ELR (cell line): ENCODE data around the gene MCCC1.
A peak's percentile ranks its signal among the peaks of the same experiment; 100 is the strongest.
"Not testable (repeated sequence)": the region's sequence is repeated elsewhere in the genome, so short reads cannot be mapped to it uniquely, and the experiment has no call there.

Source experiments
- DNase-seq: peaks from one replicate; pipeline ENCODE4 v3.0.0-alpha.2; 2015; ENCODE audit warnings: low read depth

The MCCC1 gene

DNA sequence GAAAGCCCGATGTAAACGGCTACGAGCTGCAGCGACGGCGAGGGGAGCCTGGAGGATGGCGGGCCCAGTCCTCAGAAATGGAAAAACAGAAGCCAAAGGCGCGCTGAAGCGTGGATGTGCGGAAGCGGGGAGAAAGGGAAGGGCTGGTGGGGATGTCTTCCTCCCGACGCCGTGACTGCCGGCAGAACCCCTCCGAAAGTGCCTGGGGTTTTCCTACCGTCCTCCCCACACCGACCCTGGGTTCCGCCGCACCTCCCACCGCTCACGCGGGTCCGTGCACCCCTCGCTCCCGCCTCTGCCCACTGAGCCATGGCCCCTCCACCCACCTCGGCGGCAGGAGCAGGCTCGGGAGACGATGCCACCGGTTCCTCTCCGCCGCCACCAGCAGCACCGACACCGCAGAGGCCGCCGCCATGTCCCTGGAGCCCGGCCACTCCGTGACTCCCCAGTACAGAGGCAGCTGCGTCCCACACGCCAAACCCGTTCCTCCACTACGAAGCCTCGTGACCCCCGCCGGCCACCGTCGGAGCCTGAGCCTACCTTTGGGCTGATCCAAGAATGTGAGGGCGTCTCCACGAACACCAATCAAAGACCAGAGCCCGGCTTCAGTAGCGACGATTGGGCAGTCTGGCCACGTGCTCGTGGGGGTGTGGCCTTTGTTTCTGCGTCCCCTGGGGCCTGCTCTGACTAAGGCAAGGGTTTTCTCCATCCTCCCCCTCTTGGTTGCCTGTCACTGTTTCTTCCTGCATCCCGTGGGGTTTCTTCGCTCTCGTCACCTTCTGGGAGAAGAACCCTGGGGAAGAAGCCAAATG, at the start of gene MCCC1:
Gene MCCC1 (minus strand): TSS at position 471 of the 812 bp plus-strand sequence. CDS start 56 bp downstream, at position 415.
- peak; percentile 100 for DNase-seq

DNA sequence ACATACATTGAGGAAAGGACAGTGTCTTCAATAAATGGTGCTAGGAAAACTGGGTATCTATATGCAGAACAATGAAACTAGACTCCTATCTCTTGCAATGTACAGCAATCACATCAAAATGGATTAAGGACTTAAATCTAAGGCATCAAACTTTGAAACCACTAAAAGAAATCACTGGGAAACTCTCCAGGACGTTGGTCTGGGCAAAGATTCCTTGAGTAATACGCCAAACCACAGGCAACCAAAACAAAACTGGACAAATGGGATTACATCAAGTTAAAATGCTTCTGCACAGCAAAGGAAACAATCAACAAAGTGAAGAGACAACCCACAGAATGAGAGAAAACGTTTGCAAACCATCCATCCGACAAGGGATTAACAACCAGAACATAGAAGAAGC, 48.8 kb upstream of the MCCC1 start:
- DNase-seq, result peak; percentile 66

DNA sequence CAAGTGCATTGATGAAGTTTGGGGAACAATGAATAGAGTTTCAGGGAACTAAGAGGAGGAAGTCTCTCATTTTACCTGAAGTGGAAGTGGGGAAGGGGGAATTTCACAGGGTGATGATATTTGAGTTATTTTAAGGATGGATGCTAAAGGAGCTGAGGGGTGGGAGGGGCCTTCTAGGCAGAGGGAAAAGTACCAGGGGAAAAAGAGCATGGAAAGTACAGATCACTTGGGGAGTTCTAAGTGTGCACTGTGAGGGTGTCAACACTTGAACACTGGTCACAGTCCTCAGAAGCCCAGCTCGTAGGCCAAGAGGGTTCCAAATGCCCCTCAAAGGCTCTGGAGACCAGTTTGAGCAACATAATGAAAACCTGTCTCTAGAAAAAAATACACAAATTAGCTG, 45.1 kb upstream of the MCCC1 start:
- DNase-seq, result no peak

- DNase-seq, result no peak
These were observed 42.9 kb upstream of the MCCC1 start for GRCh38 chr3:183142199-183142598.

- no peak for DNase-seq
These were observed 35.5 kb upstream of the MCCC1 start for GRCh38 chr3:183134844-183135243.

GRCh38 chr3:183132409-183132808, 33.1 kb upstream of the MCCC1 start:
- DNase-seq, result no peak

GRCh38 chr3:183131735-183132134, 32.4 kb upstream of the MCCC1 start:
- peak; percentile 86 for DNase-seq

- DNase-seq, result no peak
These were observed 32.0 kb upstream of the MCCC1 start for GRCh38 chr3:183131186-183131725.

- DNase-seq, result peak; percentile 32
These were observed 29.9 kb upstream of the MCCC1 start for GRCh38 chr3:183129243-183129642.

GRCh38 chr3:183128709-183129108, 29.4 kb upstream of the MCCC1 start:
- peak; percentile 43 for DNase-seq

GRCh38 chr3:183123891-183124290, 24.6 kb upstream of the MCCC1 start:
- peak; percentile 88 for DNase-seq

GRCh38 chr3:183122257-183122932, 23.1 kb upstream of the MCCC1 start:
- DNase-seq, result peak; percentile 73

DNA sequence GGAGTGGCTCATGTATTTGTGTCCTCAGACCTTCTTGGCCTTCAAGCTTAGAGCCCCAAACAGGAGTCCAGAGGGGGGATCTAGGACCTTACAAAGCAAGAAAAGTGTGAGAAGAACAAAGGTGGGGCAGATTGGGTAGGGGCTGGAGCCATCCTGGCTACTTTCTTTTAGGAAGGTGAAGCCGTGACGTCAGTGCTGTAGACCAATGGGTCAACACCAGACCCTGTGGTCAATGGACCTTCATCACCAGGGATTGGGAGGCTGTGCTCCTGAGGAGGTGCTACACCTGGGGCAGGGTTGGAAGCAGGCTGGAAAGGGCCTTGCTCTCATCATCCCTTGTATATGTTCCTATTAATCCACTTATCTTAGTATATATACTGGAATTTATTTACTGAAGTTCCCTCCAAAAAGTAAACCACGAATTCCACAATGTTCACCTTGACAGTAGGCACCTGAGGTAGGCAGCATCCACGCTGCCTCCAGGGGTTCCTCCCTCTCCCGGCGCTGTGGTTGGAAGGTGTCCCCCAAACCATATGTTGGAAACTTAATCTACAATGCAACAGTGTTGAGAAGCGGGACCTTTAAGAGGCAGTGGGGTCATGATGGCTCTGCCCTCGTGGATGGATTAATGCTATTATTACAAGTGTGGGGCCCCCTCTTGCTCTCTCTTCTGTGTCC, 21.4 kb upstream of the MCCC1 start:
- no peak for DNase-seq

DNA sequence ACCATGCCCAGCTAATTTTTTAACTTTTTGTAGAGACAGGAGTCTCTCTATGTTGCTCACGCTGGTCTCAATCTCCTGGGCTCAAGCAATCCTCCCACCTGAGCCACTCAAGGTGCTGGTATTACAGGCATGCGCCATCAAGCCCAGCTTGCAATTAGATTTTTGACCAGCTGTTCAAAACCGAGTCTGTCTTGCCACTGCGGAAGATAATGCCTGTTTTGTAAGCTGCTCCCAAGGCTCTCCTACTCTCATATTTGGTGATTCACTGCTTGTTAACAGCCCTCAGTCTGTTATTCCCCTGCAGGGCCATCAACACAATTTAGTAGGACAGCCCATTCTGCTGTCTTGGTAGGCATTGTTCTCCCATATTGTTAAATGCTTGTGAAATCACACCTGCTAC, 17.8 kb upstream of the MCCC1 start:
- no peak for DNase-seq

- DNase-seq, result no peak
These were observed 16.8 kb upstream of the MCCC1 start for GRCh38 chr3:183116025-183116614.

DNA sequence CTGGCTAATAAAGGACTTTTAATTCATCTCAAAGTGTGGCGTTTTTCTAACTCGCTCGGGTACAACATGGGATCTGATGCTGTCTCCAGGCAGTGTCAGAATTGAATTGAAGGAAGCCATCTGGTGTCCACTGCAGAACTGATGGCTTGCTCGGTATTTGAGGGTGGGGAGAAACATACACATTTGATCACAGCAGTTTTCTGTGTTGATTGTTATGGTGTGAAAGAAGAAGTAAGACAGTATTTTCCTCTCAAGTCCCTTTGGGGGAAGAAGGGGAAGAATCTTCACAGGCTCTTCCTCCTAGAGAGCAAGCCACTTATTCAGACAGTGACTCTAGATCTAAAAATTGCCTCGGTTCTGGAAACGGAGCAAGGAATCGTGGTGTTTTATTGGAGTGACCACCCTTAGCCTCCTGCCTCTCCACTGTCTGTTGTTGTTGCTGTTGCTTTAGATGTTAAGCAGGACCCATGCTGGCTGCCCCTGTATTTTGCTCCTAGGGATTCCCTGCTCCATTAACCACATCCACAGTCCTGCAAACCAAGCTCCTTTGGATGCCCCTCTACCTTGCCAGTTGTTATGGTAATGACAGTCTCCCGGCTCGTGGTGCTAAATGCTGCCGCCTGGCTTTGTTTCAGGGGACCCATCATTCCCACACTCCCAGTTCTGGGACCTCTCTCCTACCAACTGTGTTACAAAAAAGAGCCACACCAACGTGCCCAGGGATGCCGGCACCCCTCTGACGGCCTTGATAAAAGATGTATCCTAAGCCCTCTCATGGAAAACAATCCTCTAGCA, 15.3 kb upstream of the MCCC1 start:
- DNase-seq, result no peak

DNA sequence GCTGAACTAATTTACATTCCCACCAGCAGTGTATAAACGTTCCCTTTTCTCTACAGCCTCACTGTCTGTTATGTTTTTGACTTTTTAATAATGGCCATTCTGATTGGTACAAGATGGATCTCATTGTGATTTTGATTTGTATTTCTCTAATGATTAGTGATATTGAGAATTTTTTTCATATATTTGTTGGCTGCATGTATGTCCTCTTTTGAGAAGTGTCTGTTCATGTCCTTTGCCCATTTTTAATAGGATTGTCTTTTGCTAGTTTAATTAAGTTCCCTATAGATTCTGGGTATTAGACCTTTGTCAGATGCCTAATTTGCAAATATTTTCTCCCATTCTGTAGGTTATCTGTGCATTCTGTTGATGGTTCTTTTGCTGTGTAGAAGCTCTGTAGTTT, 10.6 kb upstream of the MCCC1 start:
- not testable (repeated sequence) for DNase-seq

DNA sequence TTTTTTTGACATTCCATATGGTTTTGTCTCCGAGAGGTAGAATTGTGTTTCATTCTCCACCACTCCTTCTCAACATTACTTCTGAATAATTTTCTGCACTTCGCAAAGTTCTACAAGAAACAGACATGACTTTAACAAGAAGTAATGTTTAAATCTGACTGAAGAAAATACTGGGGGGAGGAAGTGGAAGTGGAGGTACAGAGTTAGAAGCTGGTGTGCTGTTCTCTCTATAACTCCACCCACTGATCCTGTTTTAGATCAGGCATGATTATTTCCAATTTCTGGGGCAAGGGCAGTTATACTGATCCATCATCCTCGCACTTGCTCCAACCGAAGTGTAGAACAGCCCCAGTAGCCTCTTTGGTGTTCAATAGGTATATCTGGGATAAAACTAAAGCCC, 9.2 kb upstream of the MCCC1 start:
- no peak for DNase-seq

DNA sequence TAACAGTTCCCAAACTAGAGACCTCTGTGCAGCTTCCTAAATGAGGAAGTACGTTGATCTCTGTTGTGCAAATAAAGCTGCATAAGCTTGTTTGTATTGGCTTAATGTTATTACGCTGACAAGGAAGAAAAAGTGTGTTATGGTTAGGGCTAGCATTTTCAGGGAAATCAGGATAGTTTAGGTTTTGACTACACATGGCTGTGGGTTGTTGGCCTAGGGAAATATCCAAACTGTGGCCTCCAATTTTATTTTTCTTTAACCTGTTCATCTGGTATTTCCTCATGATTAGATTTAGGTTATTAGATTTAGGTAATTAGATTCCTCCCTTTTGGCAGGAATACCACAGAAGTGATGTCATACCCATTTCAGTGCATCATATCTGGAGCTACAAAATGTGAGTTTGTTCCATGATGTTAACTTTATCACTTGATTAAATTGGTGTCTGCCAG, 8.7 kb upstream of the MCCC1 start:
- no peak for DNase-seq

- not testable (repeated sequence) for DNase-seq
These were observed 8.1 kb upstream of the MCCC1 start for GRCh38 chr3:183107372-183107771.

DNA sequence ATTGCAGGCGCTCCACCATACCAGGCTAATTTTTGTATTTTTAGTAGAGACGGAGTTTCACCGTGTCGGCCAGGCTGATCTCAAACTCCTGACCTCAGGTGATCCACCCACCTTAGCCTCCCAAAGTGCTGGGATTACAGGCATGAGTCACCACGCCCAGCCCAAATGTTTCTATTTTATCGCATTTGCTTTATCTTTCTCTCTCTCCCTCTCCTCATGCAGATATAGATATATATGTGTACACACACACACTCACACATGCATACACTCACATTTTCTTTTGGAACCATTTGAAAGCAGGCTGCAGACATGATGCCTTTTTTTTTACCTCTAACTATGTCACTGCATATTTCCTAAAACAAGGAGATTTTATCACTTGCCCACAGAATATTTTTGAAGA, 7.3 kb upstream of the MCCC1 start:
- no peak for DNase-seq
